Stimulated activated CD4-positive, alpha-beta T cell treated with anti-CD3 and anti-CD28 coated beads, Interleukin-4, amount 100 ng/mL, for 48 hours (primary cell): ENCODE data around the gene BCL7A.
A peak's percentile ranks its signal among the peaks of the same experiment; 100 is the strongest.
"Not testable (repeated sequence)": the region's sequence is repeated elsewhere in the genome, so short reads cannot be mapped to it uniquely, and the experiment has no call there.

Source experiments
- DNase-seq, 2 donors: peaks; one replicate each; pipeline ENCODE4 v3.0.0-alpha.2; 2020; ENCODE audit warnings: low read depth in 2 of 2

Gene BCL7A

GRCh38 chr12:122054842-122055520 lies 33.3 kb downstream of the BCL7A start:
- DNase-seq, result no peak

DNA sequence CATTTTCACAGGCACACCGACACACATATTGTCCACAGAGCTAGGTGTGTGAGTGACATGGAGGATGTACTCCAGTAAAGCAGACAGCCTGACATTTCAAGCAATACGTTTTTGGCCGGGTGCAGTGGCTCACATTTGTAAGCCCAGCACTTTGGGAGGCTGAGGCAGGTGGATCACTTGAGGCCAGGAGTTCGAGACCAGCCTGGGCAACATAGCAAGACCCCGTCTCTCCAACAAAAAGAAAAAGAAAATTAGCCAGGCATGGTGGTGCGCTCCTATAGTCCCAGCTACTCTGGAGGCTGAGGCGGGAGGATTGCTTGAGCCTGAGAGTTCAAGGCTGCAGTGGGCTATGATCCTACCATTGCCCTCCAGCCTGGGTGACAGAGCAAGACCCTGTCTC lies 34.7 kb downstream of the BCL7A start:
- not testable (repeated sequence) for DNase-seq

DNA sequence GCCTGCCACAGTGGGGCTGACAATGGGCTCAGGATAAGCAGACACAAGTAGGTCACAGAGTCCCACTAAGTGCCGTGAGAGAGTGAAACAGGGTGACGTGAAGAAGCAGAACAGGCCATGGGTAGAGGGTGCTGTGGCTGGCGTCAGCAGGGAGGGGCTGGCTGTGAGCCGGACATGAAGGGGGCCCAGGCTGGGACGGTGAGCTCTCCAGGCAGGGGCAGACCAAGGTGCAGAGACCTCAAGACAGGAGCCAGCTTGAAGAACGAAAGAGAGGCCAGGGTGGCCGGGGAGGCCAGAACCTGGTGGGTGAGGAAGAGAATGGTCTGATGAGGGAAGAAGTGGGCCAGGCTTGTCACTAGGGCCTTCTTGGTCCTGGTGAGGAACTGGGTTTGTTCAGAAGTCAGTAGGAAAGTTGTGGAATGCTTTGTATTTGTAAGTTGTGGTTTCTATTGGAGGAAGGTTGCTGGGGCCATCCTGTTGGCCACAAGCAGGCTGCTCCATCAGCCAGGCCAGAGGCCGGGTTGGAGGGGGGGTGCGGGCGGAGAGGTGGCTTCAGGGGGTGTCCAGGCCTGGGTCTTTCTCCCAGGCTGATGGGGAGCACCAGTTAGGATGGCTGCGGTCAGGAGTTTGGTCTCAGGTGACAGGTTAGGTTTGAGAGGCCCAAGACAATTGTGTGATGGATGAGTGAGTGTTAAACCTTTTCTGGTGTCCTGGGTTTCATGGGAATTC lies 35.5 kb downstream of the BCL7A start:
- DNase-seq, result no peak

GRCh38 chr12:122057769-122058168 lies 36.1 kb downstream of the BCL7A start:
- DNase-seq, result no peak

- DNase-seq, result no peak
Observed at GRCh38 chr12:122058549-122059149, 37.0 kb downstream of the BCL7A start.

GRCh38 chr12:122059203-122059960 lies 37.7 kb downstream of the BCL7A start:
- no peak for DNase-seq

DNA sequence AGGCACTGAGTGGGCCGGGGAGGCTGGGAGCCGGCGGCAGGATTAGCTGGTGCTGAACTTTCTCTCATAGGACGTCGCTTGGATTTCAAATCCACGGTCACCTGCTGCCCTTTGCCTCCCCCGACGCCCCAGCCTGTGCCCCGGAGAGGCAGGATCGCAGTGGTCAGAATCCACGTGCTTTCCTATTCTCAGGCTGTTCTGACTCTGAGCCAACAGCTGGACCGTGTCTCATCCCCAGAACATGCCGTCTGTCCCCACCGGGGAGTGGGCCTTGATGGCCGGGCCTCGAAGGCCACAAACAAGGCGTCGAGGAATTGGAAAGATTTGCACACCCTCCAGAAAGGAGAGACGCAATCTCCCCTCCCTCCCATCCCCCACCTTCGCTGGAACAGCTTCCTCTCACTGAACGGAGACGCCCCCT lies 38.4 kb downstream of the BCL7A start:
- no peak for DNase-seq

GRCh38 chr12:122061253-122061652 lies 39.6 kb downstream of the BCL7A start:
- DNase-seq, result no peak

DNA sequence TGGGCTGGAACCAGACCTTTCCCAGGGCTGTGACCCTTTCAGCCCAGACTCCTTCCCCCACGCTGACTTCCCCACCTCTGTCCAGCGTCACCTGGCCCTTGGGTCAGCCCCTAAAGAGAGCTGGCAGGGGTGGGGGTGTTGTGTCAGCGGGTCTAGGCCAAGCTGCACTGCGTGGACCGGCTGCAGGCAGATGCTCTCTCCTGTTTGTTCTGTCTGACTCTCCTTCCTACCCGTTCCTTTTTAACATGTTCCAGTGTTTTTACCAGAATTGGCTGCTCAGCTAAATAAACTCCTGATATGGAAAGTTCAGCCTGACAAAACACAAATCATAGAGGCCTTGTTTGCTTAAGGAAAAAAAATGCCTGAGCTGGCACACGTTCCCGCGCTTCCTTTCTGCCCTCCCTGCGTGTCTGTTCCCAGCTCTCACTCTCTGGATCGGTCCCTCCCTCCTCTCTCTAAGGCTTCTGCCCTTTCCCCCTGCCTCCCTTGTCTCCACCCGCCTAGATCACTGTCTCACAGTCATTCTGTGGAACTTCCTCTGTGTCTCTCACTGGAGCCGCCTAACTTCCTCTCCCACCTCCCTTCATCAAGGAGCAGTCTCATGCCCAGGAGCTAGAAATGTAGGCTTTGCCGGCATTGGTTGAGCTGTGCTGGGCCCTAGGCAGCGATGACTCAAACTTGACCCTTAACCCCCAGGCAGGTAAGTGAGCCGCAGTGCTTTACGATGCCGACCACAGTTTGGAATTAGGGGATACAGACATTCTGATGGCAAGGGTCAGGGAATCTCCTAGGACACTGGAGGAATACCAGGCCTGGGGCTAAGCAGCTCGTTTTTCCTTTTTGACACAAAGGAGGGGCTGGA lies 41.4 kb downstream of the BCL7A start:
- DNase-seq, result no peak

- DNase-seq, result no peak
Observed at GRCh38 chr12:122063694-122064024, 42.0 kb downstream of the BCL7A start.

GRCh38 chr12:122064025-122064777 lies 42.5 kb downstream of the BCL7A start:
- DNase-seq, result peak; percentile 37 to 43

GRCh38 chr12:122064780-122065588 lies 43.3 kb downstream of the BCL7A start:
- DNase-seq, result no peak

- no peak for DNase-seq
Observed at GRCh38 chr12:122067548-122067947, 45.9 kb downstream of the BCL7A start.

DNA sequence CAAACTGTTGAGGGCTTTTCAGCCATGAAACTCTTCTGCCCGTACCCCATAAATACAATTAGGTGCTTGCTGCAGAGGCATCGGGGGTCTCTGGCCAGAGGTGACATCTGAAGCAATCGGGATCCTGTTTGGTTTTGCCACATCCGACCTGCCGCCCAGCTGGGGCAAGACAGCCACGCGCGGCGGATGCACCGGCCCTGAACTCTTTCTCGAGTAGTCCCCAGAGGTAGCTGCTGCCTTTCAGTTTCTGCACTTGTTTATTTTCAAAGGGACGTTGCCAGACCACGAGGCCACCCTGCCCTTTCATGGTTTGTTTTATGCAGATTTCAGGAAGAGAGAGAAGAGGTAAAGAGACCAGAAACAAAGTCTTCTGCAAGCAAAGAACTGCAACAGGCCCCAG lies 46.3 kb downstream of the BCL7A start:
- no peak for DNase-seq

GRCh38 chr12:122072031-122072970 lies 50.6 kb downstream of the BCL7A start:
- no peak for DNase-seq

- no peak for DNase-seq
Observed at GRCh38 chr12:122073815-122074214, 52.1 kb downstream of the BCL7A start.

DNA sequence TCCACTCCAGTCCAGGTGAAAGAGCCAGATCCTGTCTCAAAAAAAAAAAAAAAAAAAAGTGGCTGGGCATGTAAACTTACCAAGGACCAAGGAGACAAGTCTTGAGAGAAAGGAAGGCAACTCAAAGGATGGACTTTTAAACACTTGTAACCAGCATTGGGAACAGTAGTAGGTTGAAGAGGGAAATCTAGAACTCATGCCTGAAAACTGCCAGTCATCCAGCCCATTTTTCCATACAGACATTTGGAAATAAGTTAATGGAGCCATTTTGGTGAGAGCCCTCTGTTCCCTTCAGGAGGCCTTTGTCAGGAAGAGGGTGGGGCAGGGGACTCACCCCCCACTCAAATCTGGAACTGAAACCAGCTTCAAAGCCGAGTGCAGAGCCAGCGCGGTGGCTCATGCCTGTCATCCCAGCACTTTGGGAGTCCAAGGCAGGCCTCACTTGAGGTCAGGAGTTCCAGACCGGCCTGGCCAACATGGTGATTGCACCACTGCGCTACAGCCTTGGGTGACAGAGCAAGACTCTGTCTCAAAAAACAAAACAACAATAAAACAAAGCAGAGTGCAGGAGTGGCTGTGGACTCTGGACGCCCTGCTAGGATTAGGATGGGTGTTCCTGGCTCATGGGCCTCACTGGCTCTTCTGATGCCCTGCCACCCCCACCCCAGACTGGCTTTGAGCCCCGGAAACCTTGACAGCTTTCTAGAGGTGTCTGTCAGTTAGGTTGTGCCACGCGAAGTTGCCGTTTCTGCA lies 55.2 kb downstream of the BCL7A start:
- no peak for DNase-seq
